Hepatocyte (in vitro differentiated cells): ENCODE data around the gene CDH4. TPM values are rescaled to one million over a fixed set of nuclear protein-coding genes. Genes with fewer than 3 reads are reported as not detected.

ENCODE experiments used
- DNase-seq: peaks from one replicate; pipeline ENCODE4 v3.0.0-alpha.2; 2016; ENCODE audit warnings: low spot score
- H2AFZ ChIP-seq: fragments of 200-600 bp; sonication (generic); 2 replicates; pipeline ENCODE4 v1.6.0; 2016; ENCODE audit warnings: antibody characterized with exemption, mild to moderate bottlenecking
- H3K27ac ChIP-seq: fragments of 200-600 bp; sonication (generic); 2 replicates; pipeline ENCODE4 v1.5.1; 2016; ENCODE audit warnings: mild to moderate bottlenecking
- H3K27me3 ChIP-seq: fragments of 200-600 bp; sonication (generic); 2 replicates; pipeline ENCODE4 v1.6.1; 2016
- H3K36me3 ChIP-seq: fragments of 200-600 bp; sonication (generic); replicated peaks from 2 replicates; pipeline ENCODE4 v1.5.1; 2016; ENCODE audit warnings: low read depth; ENCODE audit not compliant: insufficient read depth
- H3K4me1 ChIP-seq: fragments of 200-600 bp; sonication (generic); 2 replicates; pipeline ENCODE4 v1.5.1; 2016; ENCODE audit warnings: mild to moderate bottlenecking, moderate library complexity; ENCODE audit not compliant: insufficient read depth
- H3K4me2 ChIP-seq: fragments of 200-600 bp; sonication (generic); 2 replicates; pipeline ENCODE4 v1.6.0; 2016
- H3K4me3 ChIP-seq: fragments of 200-600 bp; sonication (generic); 2 replicates; pipeline ENCODE4 v1.5.1; 2016; ENCODE audit warnings: mild to moderate bottlenecking
- H3K79me2 ChIP-seq: fragments of 200-600 bp; sonication (generic); 2 replicates; pipeline ENCODE4 v1.6.0; 2017; ENCODE audit warnings: mild to moderate bottlenecking
- H3K9me2 ChIP-seq: fragments of 200-600 bp; sonication (generic); replicated peaks from 2 replicates; pipeline ENCODE4 v1.6.0; 2017; ENCODE audit warnings: mild to moderate bottlenecking; ENCODE audit not compliant: insufficient read depth
- H3K9me3 ChIP-seq: fragments of 200-600 bp; sonication (generic); 2 replicates; pipeline ENCODE4 v1.5.1; 2016; ENCODE audit warnings: low read depth, mild to moderate bottlenecking
- H4K20me1 ChIP-seq: fragments of 200-600 bp; sonication (generic); 2 replicates; pipeline ENCODE4 v1.6.0; 2016; ENCODE audit warnings: mild to moderate bottlenecking; ENCODE audit not compliant: insufficient read depth, poor library complexity, severe bottlenecking
- EZH2 ChIP-seq: fragments of 200-600 bp; sonication (generic); IDR thresholded peaks from 2 replicates; pipeline ENCODE4 v1.6.1; 2016; ENCODE audit warnings: antibody characterized with exemption, mild to moderate bottlenecking, borderline replicate concordance
- EZH2phosphoT487 ChIP-seq: fragments of 200-600 bp; sonication (generic); IDR thresholded peaks from one replicate; pipeline ENCODE4 v1.6.1; 2018; ENCODE audit warnings: antibody characterized with exemption, mild to moderate bottlenecking, low read depth, moderate library complexity; ENCODE audit not compliant: unreplicated experiment, severe bottlenecking
- WGBS: methylation state at CpG from one replicate; pipeline ENCODE4 v1.1.6; 2016; ENCODE audit warnings: low lambda C conversion rate; ENCODE audit errors: missing lambda C conversion rate; 5-methylcytosine and 5-hydroxymethylcytosine counted together
- polyA plus RNA-seq: library from polyadenylated mRNA; unstranded; fragments of >200 nt; fragmentation: Nextera tagmentation; extraction: Ambion mirVana; gene quantifications from 2 replicates; pipeline ENCODE4 v1.2.1, GENCODE V29; 2016
- total RNA-seq: library from RNA; depleted of rRNA; stranded (reverse); fragments of >200 nt; gene quantifications from 2 replicates; pipeline ENCODE4 v1.2.3, GENCODE V29; 2014
- TF ChIP-seq, protein P1 (sequence below): fragments of 200-600 bp; sonication (generic); IDR thresholded peaks from 2 replicates; pipeline ENCODE4 v1.5.1; 2016; ENCODE audit warnings: antibody characterized with exemption, mild to moderate bottlenecking; ENCODE audit not compliant: poor library complexity

CDH4 gene
- total and polyA plus RNA-seq, 2 experiments from 2014 or later: 0.53 to 0.73 TPM

DNA sequence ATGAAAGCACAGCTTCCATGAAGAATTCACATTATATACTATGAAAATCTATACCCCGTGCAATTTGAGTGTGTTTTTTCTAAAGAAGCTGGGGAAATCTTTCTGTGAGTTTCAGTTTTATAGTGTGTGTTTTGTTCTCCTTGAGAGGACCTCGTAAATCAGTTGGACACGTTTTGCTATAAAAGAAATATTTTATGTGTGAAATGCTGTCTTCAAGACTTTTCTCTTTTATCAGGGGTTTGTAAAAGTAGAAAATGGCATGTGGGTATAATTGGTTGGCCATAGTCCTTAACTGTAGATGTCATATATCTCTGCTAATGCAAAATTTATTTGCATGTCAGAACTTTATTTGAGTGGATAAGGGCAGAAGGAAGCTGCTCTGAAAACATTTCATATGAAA is 186.2 kb downstream of the CDH4 start:
- no peak overlapping the region for H3K4me2 ChIP-seq
- H3K9me3 ChIP-seq: no peaks in the 10 kb centered on the region
- no peaks in the 10 kb centered on the region for H3K36me3 ChIP-seq
- TF ChIP-seq, protein P1, sequence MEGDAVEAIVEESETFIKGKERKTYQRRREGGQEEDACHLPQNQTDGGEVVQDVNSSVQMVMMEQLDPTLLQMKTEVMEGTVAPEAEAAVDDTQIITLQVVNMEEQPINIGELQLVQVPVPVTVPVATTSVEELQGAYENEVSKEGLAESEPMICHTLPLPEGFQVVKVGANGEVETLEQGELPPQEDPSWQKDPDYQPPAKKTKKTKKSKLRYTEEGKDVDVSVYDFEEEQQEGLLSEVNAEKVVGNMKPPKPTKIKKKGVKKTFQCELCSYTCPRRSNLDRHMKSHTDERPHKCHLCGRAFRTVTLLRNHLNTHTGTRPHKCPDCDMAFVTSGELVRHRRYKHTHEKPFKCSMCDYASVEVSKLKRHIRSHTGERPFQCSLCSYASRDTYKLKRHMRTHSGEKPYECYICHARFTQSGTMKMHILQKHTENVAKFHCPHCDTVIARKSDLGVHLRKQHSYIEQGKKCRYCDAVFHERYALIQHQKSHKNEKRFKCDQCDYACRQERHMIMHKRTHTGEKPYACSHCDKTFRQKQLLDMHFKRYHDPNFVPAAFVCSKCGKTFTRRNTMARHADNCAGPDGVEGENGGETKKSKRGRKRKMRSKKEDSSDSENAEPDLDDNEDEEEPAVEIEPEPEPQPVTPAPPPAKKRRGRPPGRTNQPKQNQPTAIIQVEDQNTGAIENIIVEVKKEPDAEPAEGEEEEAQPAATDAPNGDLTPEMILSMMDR: no peak
- TF ChIP-seq EZH2phosphoT487: no peak
- no peak for TF ChIP-seq EZH2
- H3K27ac ChIP-seq: no peak overlapping the region
- no peaks in the 10 kb centered on the region for H4K20me1 ChIP-seq
- no peaks in the 10 kb centered on the region for H3K9me2 ChIP-seq
- H3K27me3 ChIP-seq: peaks cover 9% of the 10 kb centered on the region
- no peak for DNase-seq
- WGBS: 44% methylated on average over 3 of the region's 3 CpGs
- H3K79me2 ChIP-seq: no peaks in the 10 kb centered on the region
- H2AFZ ChIP-seq: no peak overlapping the region
- H3K4me3 ChIP-seq: no peak overlapping the region
- no peaks in the 10 kb centered on the region for H3K4me1 ChIP-seq

DNA sequence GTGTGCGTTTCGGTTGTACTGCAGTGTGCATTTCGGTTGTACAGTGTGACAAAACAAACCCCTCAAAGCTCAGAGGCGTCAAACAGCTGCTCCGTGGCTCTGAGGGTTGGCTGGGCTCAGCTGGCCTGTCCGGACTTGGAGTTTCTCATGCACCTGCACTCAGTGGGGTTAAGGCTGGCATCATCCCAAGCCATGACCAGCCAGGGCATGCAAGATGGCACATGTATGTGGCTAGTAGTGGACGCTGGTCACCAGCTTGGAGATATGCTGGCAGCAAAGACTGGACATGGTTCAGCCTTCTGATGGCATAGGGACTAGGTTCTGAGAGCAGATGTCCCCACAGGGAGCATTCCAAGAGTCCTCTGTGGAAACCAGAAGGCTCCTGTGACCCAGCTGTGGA is 187.2 kb downstream of the CDH4 start:
- H3K27me3 ChIP-seq: peaks cover 7% of the 10 kb centered on the region
- 93% methylated on average over 7 of the region's 7 CpGs for WGBS
- no peaks in the 10 kb centered on the region for H3K9me2 ChIP-seq

DNA sequence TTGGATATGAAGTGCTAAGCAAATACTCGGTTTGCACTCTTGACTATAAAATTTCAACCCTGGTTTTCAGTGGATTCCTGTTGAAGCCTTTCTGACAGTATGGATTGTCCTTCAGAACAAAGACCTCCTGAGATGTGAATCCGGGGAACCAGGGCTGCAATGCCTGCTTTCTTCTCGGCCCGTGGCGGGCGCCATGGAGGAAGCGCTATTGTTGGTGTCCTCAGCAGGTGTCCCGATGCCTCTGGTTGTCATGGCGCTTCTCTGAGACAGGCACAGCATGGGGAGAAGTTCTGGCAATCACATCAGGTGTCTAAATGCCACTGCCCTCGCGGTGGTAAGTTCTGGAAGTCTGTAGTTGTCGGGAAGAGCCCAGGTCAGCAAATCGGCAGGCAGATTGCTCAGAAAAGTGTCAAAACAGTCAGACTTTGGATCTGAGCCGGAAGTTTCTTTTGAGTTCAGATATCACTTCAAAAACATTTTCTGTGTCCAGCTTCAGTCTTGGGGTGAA is 188.5 kb downstream of the CDH4 start:
- H3K4me1 ChIP-seq: no peaks in the 10 kb centered on the region
- no peaks in the 10 kb centered on the region for H3K79me2 ChIP-seq
- H4K20me1 ChIP-seq: no peaks in the 10 kb centered on the region
- no peak for TF ChIP-seq EZH2phosphoT487
- TF ChIP-seq, protein P1: no peak
- TF ChIP-seq EZH2: no peak
- H3K36me3 ChIP-seq: no peaks in the 10 kb centered on the region
- no peak for DNase-seq
- no peaks in the 10 kb centered on the region for H3K9me2 ChIP-seq
- H3K4me3 ChIP-seq: no peak overlapping the region
- no peak overlapping the region for H2AFZ ChIP-seq
- 66% methylated on average over 14 of the region's 14 CpGs for WGBS
- no peak overlapping the region for H3K27ac ChIP-seq
- H3K27me3 ChIP-seq: peaks cover 7% of the 10 kb centered on the region
- no peak overlapping the region for H3K4me2 ChIP-seq
- H3K9me3 ChIP-seq: no peaks in the 10 kb centered on the region

More for the DNA sequence above, 187.2 kb downstream of the CDH4 start:
- no peak for DNase-seq
- Histone ChIP-seq H3K4me1 (no peaks in the 10 kb centered on the region), H3K9me3 (no peaks in the 10 kb centered on the region), H3K4me2 (no peak overlapping the region), H3K79me2 (no peaks in the 10 kb centered on the region), H3K27ac (no peak overlapping the region), H3K4me3 (no peak overlapping the region), H3K36me3 (no peaks in the 10 kb centered on the region), H4K20me1 (no peaks in the 10 kb centered on the region), H2AFZ (no peak overlapping the region)
- TF ChIP-seq EZH2phosphoT487 (no peak), EZH2 (no peak)
- TF ChIP-seq, protein P1: no peak

DNA sequence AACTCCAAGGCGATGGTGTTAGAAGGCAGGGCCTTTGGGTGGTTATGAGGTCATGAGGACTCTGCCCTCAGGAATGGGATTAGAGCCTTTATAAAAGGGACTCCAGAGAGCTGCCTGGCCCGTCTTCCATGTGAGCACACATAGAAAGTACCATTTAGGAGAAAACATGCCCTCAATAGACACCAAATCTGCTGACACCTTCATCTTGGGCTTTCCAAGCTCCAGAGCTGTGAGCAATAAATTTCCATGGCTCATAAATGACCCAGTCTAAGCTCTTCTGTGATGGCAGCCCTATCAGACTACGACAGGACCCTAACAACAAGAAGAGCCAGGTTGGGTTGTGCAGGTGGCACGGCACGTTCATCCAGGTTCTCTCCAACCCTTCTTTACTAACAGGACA is 189.5 kb downstream of the CDH4 start:
- 85% methylated on average over 5 of the region's 5 CpGs for WGBS
- Histone ChIP-seq H3K36me3 (no peaks in the 10 kb centered on the region), H3K4me3 (no peak overlapping the region), H4K20me1 (no peaks in the 10 kb centered on the region), H3K27ac (peak overlapping the region; percentile 16), H3K9me2 (no peaks in the 10 kb centered on the region), H3K4me2 (no peak overlapping the region), H3K4me1 (no peaks in the 10 kb centered on the region), H3K9me3 (no peaks in the 10 kb centered on the region), H3K27me3 (peaks cover 7% of the 10 kb centered on the region), H3K79me2 (no peaks in the 10 kb centered on the region), H2AFZ (no peak overlapping the region)
- TF ChIP-seq EZH2: no peak
- TF ChIP-seq EZH2phosphoT487: no peak
- TF ChIP-seq, protein P1: no peak
- no peak for DNase-seq
